Neural progenitor cell (in vitro differentiated cells): Measurements from ENCODE around the gene TBP. TPM values are rescaled to one million over a fixed set of nuclear protein-coding genes. Genes with fewer than 3 reads are reported as not detected.

ENCODE experiments used
- DNase-seq: peaks from one replicate; pipeline ENCODE4 v3.0.0-alpha.2; 2016; ENCODE audit warnings: low spot score
- H2AFZ ChIP-seq: fragments of 200-600 bp; sonication (generic); replicated peaks from 2 replicates; pipeline ENCODE4 v1.6.1; 2016; ENCODE audit warnings: antibody characterized with exemption
- H3F3A ChIP-seq: fragments of 200-600 bp; sonication (generic); 2 replicates; pipeline ENCODE4 v1.6.1; 2016; ENCODE audit warnings: antibody characterized with exemption, low read depth
- H3K27ac ChIP-seq: fragments of 200-600 bp; sonication (generic); 2 replicates; pipeline ENCODE4 v1.5.1; 2016; ENCODE audit warnings: mild to moderate bottlenecking
- H3K27me3 ChIP-seq: fragments of 200-600 bp; sonication (generic); 2 replicates; pipeline ENCODE4 v1.6.1; 2016; ENCODE audit warnings: mild to moderate bottlenecking, moderate library complexity
- H3K36me3 ChIP-seq: fragments of 200-600 bp; sonication (generic); 2 replicates; pipeline ENCODE4 v1.5.1; 2016
- H3K4me1 ChIP-seq: fragments of 200-600 bp; sonication (generic); 2 replicates; pipeline ENCODE4 v1.6.1; 2016; ENCODE audit warnings: mixed run types
- H3K4me2 ChIP-seq: fragments of 200-600 bp; sonication (generic); 2 replicates; pipeline ENCODE4 v1.6.1; 2016
- H3K4me3 ChIP-seq: fragments of 200-600 bp; sonication (generic); 2 replicates; pipeline ENCODE4 v1.5.1; 2016
- H3K79me2 ChIP-seq: fragments of 200-600 bp; sonication (generic); 2 replicates; pipeline ENCODE4 v1.6.1; 2016; ENCODE audit warnings: low read depth
- H3K9ac ChIP-seq: fragments of 200-600 bp; sonication (generic); 2 replicates; pipeline ENCODE4 v1.6.1; 2016
- H3K9me3 ChIP-seq: fragments of 200-600 bp; sonication (generic); 2 replicates; pipeline ENCODE4 v1.5.1; 2016; ENCODE audit warnings: low read depth
- H4K20me1 ChIP-seq: fragments of 200-600 bp; sonication (generic); 2 replicates; pipeline ENCODE4 v1.6.1; 2016; ENCODE audit warnings: low read depth
- H3K27ac Mint-ChIP-seq: 3 replicates; pipeline ENCODE4 v1.8.0; 2021; ENCODE audit warnings: mixed read lengths
- H3K27me3 Mint-ChIP-seq: 2 replicates; pipeline ENCODE4 v1.8.0; 2022; ENCODE audit warnings: low read depth, mild to moderate bottlenecking, inconsistent platforms, moderate library complexity, mixed read lengths; ENCODE audit not compliant: insufficient read depth
- H3K36me3 Mint-ChIP-seq: 3 replicates; pipeline ENCODE4 v1.8.0; 2021; ENCODE audit warnings: mixed read lengths
- H3K4me1 Mint-ChIP-seq: 3 replicates; pipeline ENCODE4 v1.8.0; 2021; ENCODE audit warnings: mixed read lengths
- H3K4me3 Mint-ChIP-seq: 3 replicates; pipeline ENCODE4 v1.8.0; 2021; ENCODE audit warnings: mild to moderate bottlenecking, moderate library complexity, mixed read lengths
- H3K9me3 Mint-ChIP-seq: 3 replicates; pipeline ENCODE4 v1.8.0; 2020; ENCODE audit warnings: mixed read lengths
- CTCF ChIP-seq: fragments of 200-600 bp; sonication (generic); IDR thresholded peaks from 2 replicates; pipeline ENCODE4 v1.5.1; 2017; ENCODE audit warnings: antibody characterized with exemption, mild to moderate bottlenecking
- EZH2 ChIP-seq: fragments of 200-600 bp; sonication (generic); IDR thresholded peaks from 2 replicates; pipeline ENCODE4 v1.6.1; 2017; ENCODE audit warnings: antibody characterized with exemption, mild to moderate bottlenecking, moderate library complexity
- EZH2phosphoT487 ChIP-seq: fragments of 200-600 bp; sonication (generic); IDR thresholded peaks from 2 replicates; pipeline ENCODE4 v1.6.1; 2017; ENCODE audit warnings: antibody characterized with exemption
- total RNA-seq: library from RNA; depleted of rRNA; stranded (reverse); fragments of >200 nt; gene quantifications from 2 replicates; pipeline ENCODE4 v1.2.3, GENCODE V29; 2015; ENCODE audit warnings: low replicate concordance

Gene TBP
- total RNA-seq, 1 donor from 2014 or later = 23.0 TPM

- Histone ChIP-seq H3K4me3 (peak overlapping the region; percentile 95), H3K9me3 (no peaks in the 10 kb centered on the region), H4K20me1 (peaks cover 43% of the 10 kb centered on the region), H2AFZ (no peak overlapping the region), H3K4me2 (peak overlapping the region; percentile 99), H3K4me1 (peaks cover 23% of the 10 kb centered on the region), H3K27ac (peak overlapping the region; percentile 42), H3K79me2 (peaks cover 74% of the 10 kb centered on the region), H3K36me3 (no peaks in the 10 kb centered on the region), H3F3A (peaks cover 13% of the 10 kb centered on the region), H3K27me3 (no peaks in the 10 kb centered on the region), H3K9ac (peak overlapping the region; percentile 92)
- Mint-ChIP-seq H3K36me3 (peaks cover 2% of the 10 kb centered on the region), H3K9me3 (no peaks in the 10 kb centered on the region), H3K27ac (no peak overlapping the region), H3K4me3 (no peak overlapping the region), H3K27me3 (no peaks in the 10 kb centered on the region), H3K4me1 (peaks cover 15% of the 10 kb centered on the region)
- TF ChIP-seq EZH2 = no peak
- no peak for TF ChIP-seq EZH2phosphoT487
- no peak for TF ChIP-seq CTCF
- DNase-seq = no peak
Measured at GRCh38 chr6:170554796-170555137, 598 bp downstream of the TBP start.

GRCh38 chr6:170555305-170555704 lies 1.1 kb downstream of the TBP start:
- peak overlapping the region; percentile 95 for H3K4me3 ChIP-seq
- H3K79me2 ChIP-seq = peaks cover 69% of the 10 kb centered on the region
- H3K27me3 Mint-ChIP-seq = no peaks in the 10 kb centered on the region
- peak; percentile 7 for DNase-seq
- no peaks in the 10 kb centered on the region for H3K9me3 ChIP-seq
- peak overlapping the region; percentile 92 for H3K9ac ChIP-seq
- H3K4me3 Mint-ChIP-seq = no peak overlapping the region
- TF ChIP-seq CTCF = no peak
- TF ChIP-seq EZH2phosphoT487 = no peak
- no peak for TF ChIP-seq EZH2
- peak overlapping the region; percentile 99 for H3K4me2 ChIP-seq
- H3K36me3 Mint-ChIP-seq = peaks cover 2% of the 10 kb centered on the region
- peaks cover 37% of the 10 kb centered on the region for H4K20me1 ChIP-seq
- peaks cover 13% of the 10 kb centered on the region for H3K4me1 Mint-ChIP-seq
- H3K9me3 Mint-ChIP-seq = no peaks in the 10 kb centered on the region
- H3K36me3 ChIP-seq = no peaks in the 10 kb centered on the region
- H3K27me3 ChIP-seq = no peaks in the 10 kb centered on the region
- no peak overlapping the region for H2AFZ ChIP-seq
- H3K4me1 ChIP-seq = peaks cover 23% of the 10 kb centered on the region
- peaks cover 13% of the 10 kb centered on the region for H3F3A ChIP-seq
- H3K27ac Mint-ChIP-seq = no peak overlapping the region
- no peak overlapping the region for H3K27ac ChIP-seq

GRCh38 chr6:170561555-170561954 lies 7.4 kb downstream of the TBP start:
- Histone ChIP-seq H3K27me3 (no peaks in the 10 kb centered on the region), H3K4me1 (no peaks in the 10 kb centered on the region), H3K4me3 (no peak overlapping the region), H3K36me3 (peaks cover 4% of the 10 kb centered on the region), H3K9me3 (no peaks in the 10 kb centered on the region), H3K4me2 (no peak overlapping the region), H3K79me2 (peaks cover 23% of the 10 kb centered on the region), H3K9ac (no peak overlapping the region), H4K20me1 (peaks cover 3% of the 10 kb centered on the region), H3K27ac (no peak overlapping the region), H3F3A (no peaks in the 10 kb centered on the region), H2AFZ (no peak overlapping the region)
- Mint-ChIP-seq H3K27me3 (no peaks in the 10 kb centered on the region), H3K9me3 (no peaks in the 10 kb centered on the region), H3K4me3 (no peak overlapping the region), H3K4me1 (no peaks in the 10 kb centered on the region), H3K36me3 (peaks cover 12% of the 10 kb centered on the region), H3K27ac (no peak overlapping the region)
- no peak for DNase-seq
- no peak for TF ChIP-seq CTCF
- no peak for TF ChIP-seq EZH2phosphoT487
- no peak for TF ChIP-seq EZH2
